Loucy (cell line): Measurements from ENCODE around the gene LMOD1.

ENCODE experiments used
- H2AFZ ChIP-seq: fragments of 200-600 bp; sonication (generic); 2 replicates; pipeline ENCODE4 v1.6.0; 2016; ENCODE audit warnings: antibody characterized with exemption, mild to moderate bottlenecking, low read length, moderate library complexity
- H3F3A ChIP-seq: fragments of 200-600 bp; 2 replicates; pipeline ENCODE4 v1.6.0; 2016; ENCODE audit warnings: antibody characterized with exemption, low read depth, mild to moderate bottlenecking
- H3K27me3 ChIP-seq: fragments of 200-600 bp; sonication (generic); 2 replicates; pipeline ENCODE4 v1.6.1; 2014; ENCODE audit warnings: low read length, mild to moderate bottlenecking; ENCODE audit not compliant: insufficient read depth, poor library complexity, severe bottlenecking
- H3K36me3 ChIP-seq: fragments of 200-600 bp; sonication (generic); 2 replicates; pipeline ENCODE4 v1.6.1; 2016; ENCODE audit warnings: low read length; ENCODE audit not compliant: insufficient read depth
- H3K4me1 ChIP-seq: fragments of 200-600 bp; sonication (generic); 2 replicates; pipeline ENCODE4 v1.5.1; 2014; ENCODE audit warnings: low read length, mild to moderate bottlenecking; ENCODE audit not compliant: insufficient read depth, poor library complexity, severe bottlenecking
- H3K4me2 ChIP-seq: fragments of 200-600 bp; sonication (generic); 2 replicates; pipeline ENCODE4 v1.6.0; 2014; ENCODE audit warnings: antibody characterized with exemption, low read length, low read depth, mild to moderate bottlenecking; ENCODE audit not compliant: poor library complexity, severe bottlenecking
- H3K4me3 ChIP-seq: fragments of 200-600 bp; sonication (generic); 2 replicates; pipeline ENCODE4 v1.5.1; 2014; ENCODE audit warnings: low read length, mild to moderate bottlenecking, mixed read lengths; ENCODE audit not compliant: poor library complexity, severe bottlenecking
- H3K79me2 ChIP-seq: fragments of 200-600 bp; sonication (generic); 2 replicates; pipeline ENCODE4 v1.6.1; 2014; ENCODE audit warnings: low read length; ENCODE audit not compliant: insufficient read depth
- H3K9ac ChIP-seq: fragments of 200-600 bp; sonication (generic); 2 replicates; pipeline ENCODE4 v1.6.0; 2014; ENCODE audit warnings: mild to moderate bottlenecking, low read depth, low read length, moderate library complexity; ENCODE audit not compliant: poor library complexity, severe bottlenecking
- H3K9me2 ChIP-seq: fragments of 200-600 bp; sonication (generic); replicated peaks from 2 replicates; pipeline ENCODE4 v1.6.1; 2016; ENCODE audit warnings: low read depth, low read length, mixed read lengths
- H3K9me3 ChIP-seq: fragments of 200-600 bp; sonication (generic); 2 replicates; pipeline ENCODE4 v1.6.1; 2014; ENCODE audit warnings: mild to moderate bottlenecking, antibody characterized with exemption, low read length, low read depth; ENCODE audit not compliant: insufficient read depth
- H4K20me1 ChIP-seq: fragments of 200-600 bp; sonication (generic); 2 replicates; pipeline ENCODE4 v1.6.0; 2014; ENCODE audit warnings: antibody characterized with exemption, low read length, mild to moderate bottlenecking; ENCODE audit not compliant: insufficient read depth, poor library complexity, severe bottlenecking
- CTCF ChIP-seq: fragments of 200-600 bp; sonication (generic); conservative IDR thresholded peaks from 2 replicates; pipeline ENCODE4 v1.5.1; 2014; ENCODE audit warnings: mild to moderate bottlenecking, antibody characterized with exemption, low read length
- EZH2phosphoT487 ChIP-seq: fragments of 200-600 bp; IDR thresholded peaks from 2 replicates; pipeline ENCODE4 v1.6.1; 2018; ENCODE audit warnings: antibody characterized with exemption, mild to moderate bottlenecking, moderate library complexity, borderline replicate concordance

The LMOD1 gene

GRCh38 chr1:201898240-201898894, 48.0 kb downstream of the LMOD1 start:
- Histone ChIP-seq H3K9ac (no peak overlapping the region), H3K27me3 (no peaks in the 10 kb centered on the region), H3K4me3 (no peak overlapping the region), H2AFZ (no peak overlapping the region), H3F3A (no peaks in the 10 kb centered on the region), H3K36me3 (no peaks in the 10 kb centered on the region), H3K4me2 (no peak overlapping the region), H4K20me1 (no peaks in the 10 kb centered on the region), H3K9me3 (no peaks in the 10 kb centered on the region), H3K4me1 (peaks cover 13% of the 10 kb centered on the region), H3K9me2 (no peaks in the 10 kb centered on the region), H3K79me2 (no peaks in the 10 kb centered on the region)
- no peak for TF ChIP-seq EZH2phosphoT487

- H3K4me2 ChIP-seq: no peak overlapping the region
These were observed 49.4 kb downstream of the LMOD1 start for GRCh38 chr1:201896951-201897391.

GRCh38 chr1:201895913-201896807, 50.2 kb downstream of the LMOD1 start:
- Histone ChIP-seq H3K4me3 (peak overlapping the region; percentile 26), H3K4me1 (peaks cover 13% of the 10 kb centered on the region), H3K4me2 (peak overlapping the region; percentile 56), H3K9ac (peak overlapping the region; percentile 21), H4K20me1 (no peaks in the 10 kb centered on the region), H3K27me3 (no peaks in the 10 kb centered on the region), H3K9me2 (no peaks in the 10 kb centered on the region), H2AFZ (peak overlapping the region; percentile 57), H3F3A (no peaks in the 10 kb centered on the region), H3K36me3 (no peaks in the 10 kb centered on the region), H3K79me2 (no peaks in the 10 kb centered on the region), H3K9me3 (no peaks in the 10 kb centered on the region)
- TF ChIP-seq CTCF: peak; percentile 99
- no peak for TF ChIP-seq EZH2phosphoT487

More at GRCh38 chr1:201896951-201897391, 49.4 kb downstream of the LMOD1 start:
- Histone ChIP-seq H3K27me3 (no peaks in the 10 kb centered on the region), H3K9ac (no peak overlapping the region), H3K4me1 (peaks cover 13% of the 10 kb centered on the region), H3K9me2 (no peaks in the 10 kb centered on the region), H4K20me1 (no peaks in the 10 kb centered on the region), H3K4me3 (no peak overlapping the region), H3K36me3 (no peaks in the 10 kb centered on the region), H3F3A (no peaks in the 10 kb centered on the region), H3K79me2 (no peaks in the 10 kb centered on the region), H3K9me3 (no peaks in the 10 kb centered on the region), H2AFZ (no peak overlapping the region)
- TF ChIP-seq EZH2phosphoT487 (no peak), CTCF (peak; percentile 37)
